Osteoblast (primary cell): ENCODE results near the gene MAP1S. TPM values are rescaled to one million over a fixed set of nuclear protein-coding genes. Genes with fewer than 3 reads are reported as not detected.
A peak's percentile ranks its signal among the peaks of the same experiment; 100 is the strongest.

Experiments
- DNase-seq: peaks from one replicate; pipeline ENCODE4 v3.0.0; 2011; ENCODE audit warnings: low spot score, mixed read lengths; ENCODE audit not compliant: insufficient read length; ENCODE audit errors: missing footprints
- H2AFZ ChIP-seq: 2 replicates; pipeline ENCODE4 v1.6.0; 2011; ENCODE audit warnings: mild to moderate bottlenecking, low read length
- H3K27ac ChIP-seq: 2 replicates; pipeline ENCODE4 v1.5.1; 2011; ENCODE audit warnings: mild to moderate bottlenecking, low read depth, low read length, moderate library complexity
- H3K27me3 ChIP-seq: 2 replicates; pipeline ENCODE4 v1.6.0; 2012; ENCODE audit warnings: mild to moderate bottlenecking, control low read depth, inconsistent platforms, low read length, moderate library complexity; ENCODE audit not compliant: insufficient read depth
- H3K36me3 ChIP-seq: 2 replicates; pipeline ENCODE4 v1.5.1; 2011; ENCODE audit warnings: mild to moderate bottlenecking, low read length, control low read depth, moderate library complexity; ENCODE audit not compliant: insufficient read depth
- H3K4me1 ChIP-seq: 2 replicates; pipeline ENCODE4 v1.5.1; 2011; ENCODE audit warnings: mild to moderate bottlenecking, low read length, control low read depth, moderate library complexity; ENCODE audit not compliant: insufficient read depth
- H3K4me2 ChIP-seq: 2 replicates; pipeline ENCODE4 v1.6.0; 2011; ENCODE audit warnings: mild to moderate bottlenecking, low read length; ENCODE audit not compliant: insufficient read depth
- H3K4me3 ChIP-seq: fragments of 200-600 bp; sonication (generic); 3 replicates; pipeline ENCODE4 v1.5.1; 2012; ENCODE audit warnings: mild to moderate bottlenecking, low read length, inconsistent platforms; ENCODE audit not compliant: insufficient read depth
- H3K79me2 ChIP-seq: 2 replicates; pipeline ENCODE4 v1.6.0; 2012; ENCODE audit warnings: mild to moderate bottlenecking, low read length, control low read depth, inconsistent platforms; ENCODE audit not compliant: insufficient read depth
- H3K9me3 ChIP-seq: 2 replicates; pipeline ENCODE4 v1.5.1; 2011; ENCODE audit warnings: low read depth, low read length, control low read depth
- H4K20me1 ChIP-seq: 2 replicates; pipeline ENCODE4 v1.6.0; 2012; ENCODE audit warnings: mild to moderate bottlenecking, low read length, control low read depth; ENCODE audit not compliant: insufficient read depth
- total RNA-seq: library from RNA; depleted of rRNA; stranded (reverse); fragments of >200 nt; gene quantifications from 2 replicates; pipeline ENCODE4 v1.2.3, GENCODE V29; 2012
- TF ChIP-seq, protein P1 (sequence below): IDR thresholded peaks from 2 replicates; pipeline ENCODE4 v1.5.1; 2011; ENCODE audit warnings: mild to moderate bottlenecking, low read depth, low read length, moderate library complexity; ENCODE audit errors: extremely low read depth

The MAP1S gene
- total RNA-seq, 1 donor: 15.2 TPM

GRCh38 chr19:17727843-17728242 is 8.6 kb downstream of the MAP1S start:
- Histone ChIP-seq H4K20me1 (peaks cover 28% of the 10 kb centered on the region), H3K27ac (no peak overlapping the region), H3K9me3 (no peaks in the 10 kb centered on the region), H3K79me2 (peaks cover 64% of the 10 kb centered on the region), H3K36me3 (peaks cover 51% of the 10 kb centered on the region), H3K4me2 (no peak overlapping the region), H2AFZ (no peak overlapping the region), H3K27me3 (no peaks in the 10 kb centered on the region), H3K4me1 (no peaks in the 10 kb centered on the region), H3K4me3 (no peak overlapping the region)
- peak; percentile 27 for DNase-seq
- TF ChIP-seq, protein P1, sequence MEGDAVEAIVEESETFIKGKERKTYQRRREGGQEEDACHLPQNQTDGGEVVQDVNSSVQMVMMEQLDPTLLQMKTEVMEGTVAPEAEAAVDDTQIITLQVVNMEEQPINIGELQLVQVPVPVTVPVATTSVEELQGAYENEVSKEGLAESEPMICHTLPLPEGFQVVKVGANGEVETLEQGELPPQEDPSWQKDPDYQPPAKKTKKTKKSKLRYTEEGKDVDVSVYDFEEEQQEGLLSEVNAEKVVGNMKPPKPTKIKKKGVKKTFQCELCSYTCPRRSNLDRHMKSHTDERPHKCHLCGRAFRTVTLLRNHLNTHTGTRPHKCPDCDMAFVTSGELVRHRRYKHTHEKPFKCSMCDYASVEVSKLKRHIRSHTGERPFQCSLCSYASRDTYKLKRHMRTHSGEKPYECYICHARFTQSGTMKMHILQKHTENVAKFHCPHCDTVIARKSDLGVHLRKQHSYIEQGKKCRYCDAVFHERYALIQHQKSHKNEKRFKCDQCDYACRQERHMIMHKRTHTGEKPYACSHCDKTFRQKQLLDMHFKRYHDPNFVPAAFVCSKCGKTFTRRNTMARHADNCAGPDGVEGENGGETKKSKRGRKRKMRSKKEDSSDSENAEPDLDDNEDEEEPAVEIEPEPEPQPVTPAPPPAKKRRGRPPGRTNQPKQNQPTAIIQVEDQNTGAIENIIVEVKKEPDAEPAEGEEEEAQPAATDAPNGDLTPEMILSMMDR: no peak

DNA sequence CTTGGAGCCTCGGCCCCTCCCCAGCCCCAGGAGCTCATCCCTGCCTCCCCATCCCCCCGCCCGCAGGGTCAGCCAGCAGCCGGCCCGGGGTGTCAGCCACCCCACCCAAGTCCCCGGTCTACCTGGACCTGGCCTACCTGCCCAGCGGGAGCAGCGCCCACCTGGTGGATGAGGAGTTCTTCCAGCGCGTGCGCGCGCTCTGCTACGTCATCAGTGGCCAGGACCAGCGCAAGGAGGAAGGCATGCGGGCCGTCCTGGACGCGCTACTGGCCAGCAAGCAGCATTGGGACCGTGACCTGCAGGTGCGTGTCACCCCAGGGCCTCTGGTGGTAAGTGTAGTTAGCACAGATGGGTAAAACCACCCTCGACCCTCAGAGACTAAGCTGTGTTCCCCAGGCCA is 13.8 kb downstream of the MAP1S start:
- Histone ChIP-seq H3K4me2 (no peak overlapping the region), H3K79me2 (peaks cover 53% of the 10 kb centered on the region), H3K27ac (no peak overlapping the region), H3K4me1 (no peaks in the 10 kb centered on the region), H2AFZ (no peak overlapping the region), H3K27me3 (no peaks in the 10 kb centered on the region), H3K9me3 (no peaks in the 10 kb centered on the region), H3K4me3 (no peak overlapping the region), H3K36me3 (peaks cover 46% of the 10 kb centered on the region), H4K20me1 (peaks cover 34% of the 10 kb centered on the region)
- TF ChIP-seq, protein P1: no peak
- DNase-seq: peak; percentile 66

DNA sequence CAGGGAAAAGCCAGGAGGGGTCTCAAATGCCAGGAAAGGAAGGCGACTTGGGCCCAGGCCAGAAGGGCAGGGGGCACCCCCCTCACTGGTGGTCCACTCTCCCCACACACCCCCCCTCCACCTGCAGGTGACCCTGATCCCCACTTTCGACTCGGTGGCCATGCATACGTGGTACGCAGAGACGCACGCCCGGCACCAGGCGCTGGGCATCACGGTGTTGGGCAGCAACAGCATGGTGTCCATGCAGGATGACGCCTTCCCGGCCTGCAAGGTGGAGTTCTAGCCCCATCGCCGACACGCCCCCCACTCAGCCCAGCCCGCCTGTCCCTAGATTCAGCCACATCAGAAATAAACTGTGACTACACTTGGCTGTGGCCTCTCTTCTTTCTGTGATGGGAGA is 14.9 kb downstream of the MAP1S start:
- H3K36me3 ChIP-seq: peaks cover 39% of the 10 kb centered on the region
- no peaks in the 10 kb centered on the region for H3K4me1 ChIP-seq
- TF ChIP-seq, protein P1: no peak
- H2AFZ ChIP-seq: no peak overlapping the region
- H4K20me1 ChIP-seq: peaks cover 29% of the 10 kb centered on the region
- no peaks in the 10 kb centered on the region for H3K9me3 ChIP-seq
- no peak overlapping the region for H3K27ac ChIP-seq
- no peaks in the 10 kb centered on the region for H3K27me3 ChIP-seq
- H3K4me3 ChIP-seq: no peak overlapping the region
- peak; percentile 62 for DNase-seq
- peaks cover 45% of the 10 kb centered on the region for H3K79me2 ChIP-seq
- H3K4me2 ChIP-seq: no peak overlapping the region

DNA sequence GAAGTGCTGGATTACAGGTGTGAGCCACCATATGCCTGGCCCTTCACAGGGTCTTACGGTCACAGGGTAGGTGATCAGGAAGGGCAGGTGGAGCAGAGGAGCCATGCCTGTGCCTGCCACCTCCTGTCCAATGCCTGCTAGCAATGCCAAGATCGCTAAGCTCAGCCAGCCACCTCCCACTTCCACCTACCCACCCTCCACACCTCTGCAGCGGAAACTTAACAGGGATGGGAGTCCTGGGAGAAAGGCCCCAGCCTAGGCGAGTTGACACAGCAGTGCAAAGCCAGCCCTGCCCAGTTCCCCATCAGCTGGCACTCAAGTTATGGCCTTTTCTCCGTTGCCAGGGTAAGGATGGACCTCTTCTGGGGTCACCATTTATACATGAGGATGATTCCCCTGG is 16.1 kb downstream of the MAP1S start:
- TF ChIP-seq, protein P1: no peak
- no peak overlapping the region for H2AFZ ChIP-seq
- H3K4me2 ChIP-seq: no peak overlapping the region
- H4K20me1 ChIP-seq: peaks cover 26% of the 10 kb centered on the region
- H3K27me3 ChIP-seq: no peaks in the 10 kb centered on the region
- peaks cover 34% of the 10 kb centered on the region for H3K79me2 ChIP-seq
- peaks cover 26% of the 10 kb centered on the region for H3K36me3 ChIP-seq
- DNase-seq: peak; percentile 58
- no peak overlapping the region for H3K27ac ChIP-seq
- no peaks in the 10 kb centered on the region for H3K9me3 ChIP-seq
- H3K4me3 ChIP-seq: no peak overlapping the region
- H3K4me1 ChIP-seq: no peaks in the 10 kb centered on the region
